Panc1 (cell line): Measurements from ENCODE around the gene EMC9.

Experiments
- CTCF ChIP-seq: fragments of 450-650 bp; IDR thresholded peaks from 2 replicates; pipeline ENCODE4 v1.5.1; 2017; ENCODE audit warnings: mild to moderate bottlenecking
- POLR2AphosphoS5 ChIP-seq: IDR thresholded peaks from 2 replicates; pipeline ENCODE4 v1.6.1; 2012; ENCODE audit warnings: mild to moderate bottlenecking, low read depth, low read length, moderate library complexity
- SIN3A ChIP-seq: IDR thresholded peaks from 2 replicates; pipeline ENCODE4 v1.6.1; 2012; ENCODE audit warnings: low read depth, mild to moderate bottlenecking, low read length, moderate library complexity, borderline replicate concordance; ENCODE audit not compliant: insufficient read depth
- TCF7L2 ChIP-seq: IDR thresholded peaks from 2 replicates; pipeline ENCODE4 v1.6.1; 2011; ENCODE audit warnings: mild to moderate bottlenecking, low read depth, low read length, inconsistent platforms
- TF ChIP-seq, protein P1 (sequence below), 2 experiments: IDR thresholded peaks; 2 replicates each; pipeline ENCODE4 v1.6.1; 2011 to 2012; ENCODE audit warnings: low read depth in 2 of 2, control low read depth in 1 of 2, low read length in 1 of 2, mild to moderate bottlenecking in 1 of 2, moderate library complexity in 1 of 2; ENCODE audit not compliant: insufficient read depth in 1 of 2

DNA sequence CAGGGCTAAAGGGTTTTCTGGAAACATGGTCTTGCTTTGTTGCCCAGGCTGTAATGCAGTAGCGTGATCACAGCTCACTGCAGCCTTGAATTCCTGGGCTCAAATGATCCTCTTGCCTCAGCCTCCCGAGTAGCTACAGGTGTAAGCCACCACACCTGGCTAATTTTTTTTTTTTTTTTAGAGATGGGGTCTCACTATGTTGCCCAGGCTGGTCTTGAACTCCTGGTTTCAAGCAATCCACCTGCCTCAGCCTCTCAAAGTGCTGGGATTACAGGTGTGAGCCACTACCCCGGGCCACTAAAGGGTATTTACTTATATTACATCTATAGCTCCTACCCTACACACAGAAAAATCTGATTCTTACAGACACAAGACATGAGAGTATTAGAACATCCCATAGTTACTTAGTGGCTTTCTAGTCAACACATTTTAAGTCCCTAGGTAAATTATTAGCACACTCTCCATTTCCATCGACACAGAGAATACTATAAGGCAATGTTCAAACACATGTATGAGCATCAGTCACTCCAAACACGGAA, 33.0 kb downstream of the EMC9 start:
- no peak for TF ChIP-seq CTCF
- no peak for TF ChIP-seq POLR2AphosphoS5
- TF ChIP-seq TCF7L2, result no peak
- TF ChIP-seq, protein P1, sequence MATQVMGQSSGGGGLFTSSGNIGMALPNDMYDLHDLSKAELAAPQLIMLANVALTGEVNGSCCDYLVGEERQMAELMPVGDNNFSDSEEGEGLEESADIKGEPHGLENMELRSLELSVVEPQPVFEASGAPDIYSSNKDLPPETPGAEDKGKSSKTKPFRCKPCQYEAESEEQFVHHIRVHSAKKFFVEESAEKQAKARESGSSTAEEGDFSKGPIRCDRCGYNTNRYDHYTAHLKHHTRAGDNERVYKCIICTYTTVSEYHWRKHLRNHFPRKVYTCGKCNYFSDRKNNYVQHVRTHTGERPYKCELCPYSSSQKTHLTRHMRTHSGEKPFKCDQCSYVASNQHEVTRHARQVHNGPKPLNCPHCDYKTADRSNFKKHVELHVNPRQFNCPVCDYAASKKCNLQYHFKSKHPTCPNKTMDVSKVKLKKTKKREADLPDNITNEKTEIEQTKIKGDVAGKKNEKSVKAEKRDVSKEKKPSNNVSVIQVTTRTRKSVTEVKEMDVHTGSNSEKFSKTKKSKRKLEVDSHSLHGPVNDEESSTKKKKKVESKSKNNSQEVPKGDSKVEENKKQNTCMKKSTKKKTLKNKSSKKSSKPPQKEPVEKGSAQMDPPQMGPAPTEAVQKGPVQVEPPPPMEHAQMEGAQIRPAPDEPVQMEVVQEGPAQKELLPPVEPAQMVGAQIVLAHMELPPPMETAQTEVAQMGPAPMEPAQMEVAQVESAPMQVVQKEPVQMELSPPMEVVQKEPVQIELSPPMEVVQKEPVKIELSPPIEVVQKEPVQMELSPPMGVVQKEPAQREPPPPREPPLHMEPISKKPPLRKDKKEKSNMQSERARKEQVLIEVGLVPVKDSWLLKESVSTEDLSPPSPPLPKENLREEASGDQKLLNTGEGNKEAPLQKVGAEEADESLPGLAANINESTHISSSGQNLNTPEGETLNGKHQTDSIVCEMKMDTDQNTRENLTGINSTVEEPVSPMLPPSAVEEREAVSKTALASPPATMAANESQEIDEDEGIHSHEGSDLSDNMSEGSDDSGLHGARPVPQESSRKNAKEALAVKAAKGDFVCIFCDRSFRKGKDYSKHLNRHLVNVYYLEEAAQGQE (IDR thresholded peaks at IDR 0.05; ENCODE audit: insufficient read depth in 1 of 2, low read depth in 2 of 2, low read length in 1 of 2), result no peak
- no peak for TF ChIP-seq SIN3A
